H1 (cell line): ENCODE measurements around the gene FASN. TPM values are rescaled to one million over a fixed set of nuclear protein-coding genes. Genes with fewer than 3 reads are reported as not detected.
A peak's percentile ranks its signal among the peaks of the same experiment; 100 is the strongest.

Experiments
- CTCF ChIA-PET: fragments of 300-600 bp; sonication (Branson Sonifier 250); formaldehyde crosslinking; loops from one replicate; lab custom pipeline; 2021; ENCODE audit not compliant: partially characterized antibody; lab: Charles Lee
- POLR2A ChIA-PET: fragments of 300-600 bp; sonication (Branson Sonifier 250); formaldehyde crosslinking; loops from one replicate; lab custom pipeline; 2021; ENCODE audit warnings: inconsistent platforms; ENCODE audit not compliant: partially characterized antibody; lab: Charles Lee
- DNase-seq, 2 experiments: peaks; one replicate each; pipeline versions ENCODE4 v3.0.0 to v3.0.0-alpha.2; 2010 to 2022; ENCODE audit warnings: low spot score in 2 of 2, low read depth in 1 of 2, mixed read lengths in 1 of 2
- FAIRE-seq: peaks from 2 replicates; lab custom pipeline; 2011; peaks lifted over from hg19 to GRCh38; lab: Jason Lieb, UNC
- H2AFZ ChIP-seq: 2 replicates; pipeline ENCODE4 v1.8.1; 2012; ENCODE audit warnings: low read length, inconsistent platforms
- H2AK5ac ChIP-seq: 2 replicates; pipeline ENCODE4 v1.6.1; 2013; ENCODE audit warnings: low read depth, low read length
- H2BK120ac ChIP-seq: replicated peaks from 2 replicates; pipeline ENCODE3; 2013; ENCODE audit warnings: low read depth, low read length, inconsistent platforms
- H2BK12ac ChIP-seq: 2 replicates; pipeline ENCODE4 v1.6.1; 2013; ENCODE audit warnings: low read depth, low read length
- H2BK15ac ChIP-seq: 2 replicates; pipeline ENCODE4 v1.6.1; 2013; ENCODE audit warnings: low read length
- H2BK20ac ChIP-seq: 2 replicates; pipeline ENCODE4 v1.6.1; 2013; ENCODE audit warnings: low read length
- H2BK5ac ChIP-seq: 2 replicates; pipeline ENCODE4 v1.6.1; 2013; ENCODE audit warnings: low read depth, low read length
- H3K14ac ChIP-seq: 2 replicates; pipeline ENCODE4 v1.6.1; 2013; ENCODE audit warnings: inconsistent platforms; ENCODE audit not compliant: insufficient read length
- H3K18ac ChIP-seq: 2 replicates; pipeline ENCODE4 v1.6.1; 2013; ENCODE audit warnings: low read length; ENCODE audit errors: extremely low read depth
- H3K23ac ChIP-seq: 2 replicates; pipeline ENCODE4 v1.6.1; 2013; ENCODE audit warnings: inconsistent platforms; ENCODE audit not compliant: insufficient read length
- H3K23me2 ChIP-seq: 2 replicates; pipeline ENCODE4 v1.6.1; 2013; ENCODE audit warnings: low read depth, low read length
- H3K27ac ChIP-seq: 2 replicates; pipeline ENCODE4 v1.6.1; 2011; ENCODE audit warnings: low read depth, low read length, inconsistent platforms
- H3K27me3 ChIP-seq, 4 experiments: replicated peaks in 1 of 4; 1 replicate in 1 of 4; 2 replicates in 3 of 4; pipeline versions ENCODE4 v1.6.1 to v1.8.1; 2011 to 2013; ENCODE audit warnings: low read length in 3 of 4, mild to moderate bottlenecking in 3 of 4, inconsistent platforms in 2 of 4, mixed read lengths in 2 of 4, moderate library complexity in 1 of 4; ENCODE audit not compliant: control insufficient read depth in 3 of 4, insufficient read depth in 3 of 4; ENCODE audit errors: extremely low read depth in 1 of 4
- H3K36me3 ChIP-seq, 4 experiments: 2 replicates each; pipeline versions ENCODE4 v1.6.1 to v1.8.1; 2011 to 2013; ENCODE audit warnings: mild to moderate bottlenecking in 4 of 4, low read length in 3 of 4, moderate library complexity in 2 of 4, control low read depth in 1 of 4, inconsistent platforms in 1 of 4; ENCODE audit not compliant: insufficient read depth in 4 of 4, control insufficient read depth in 2 of 4
- H3K4ac ChIP-seq: replicated peaks from 2 replicates; pipeline ENCODE3; 2013; ENCODE audit warnings: low read length, low read depth, mixed read lengths, inconsistent platforms; ENCODE audit not compliant: insufficient read length
- H3K4me1 ChIP-seq, 4 experiments: replicated peaks in 1 of 4; 1 replicate in 1 of 4; 2 replicates in 3 of 4; pipeline versions ENCODE4 v1.6.1 to v1.8.1; 2011 to 2013; ENCODE audit warnings: low read length in 3 of 4, inconsistent platforms in 2 of 4, mixed read lengths in 1 of 4; ENCODE audit not compliant: insufficient read depth in 4 of 4, control insufficient read depth in 3 of 4
- H3K4me2 ChIP-seq, 2 experiments: 2 replicates each; pipeline versions ENCODE4 v1.6.1 to v1.8.1; 2011 to 2013; ENCODE audit warnings: low read depth in 2 of 2, low read length in 2 of 2, control low read depth in 1 of 2, inconsistent platforms in 1 of 2, mild to moderate bottlenecking in 1 of 2; ENCODE audit not compliant: insufficient read depth in 1 of 2
- H3K4me3 ChIP-seq, 4 experiments: fragments of 200-600, 300-600 bp in 1 of 4; sonication (generic), shearing (Covaris generic), sonication (Bioruptor Twin) in 1 of 4; 2 replicates each; pipeline versions ENCODE4 v1.5.1 to v1.8.1; 2011 to 2016; ENCODE audit warnings: low read length in 4 of 4, low read depth in 3 of 4, control low read depth in 2 of 4, inconsistent platforms in 2 of 4, mild to moderate bottlenecking in 2 of 4, mixed read lengths in 1 of 4, moderate library complexity in 1 of 4; ENCODE audit not compliant: insufficient read depth in 2 of 4; ENCODE audit errors: extremely low read depth in 1 of 4
- H3K56ac ChIP-seq: replicated peaks from 2 replicates; pipeline ENCODE3; 2013; ENCODE audit warnings: low read depth, mild to moderate bottlenecking, mixed read lengths, low read length, inconsistent platforms; ENCODE audit not compliant: insufficient read length
- H3K79me1 ChIP-seq: 2 replicates; pipeline ENCODE4 v1.6.1; 2013; ENCODE audit warnings: low read depth, low read length, control low read depth
- H3K79me2 ChIP-seq, 2 experiments: 2 replicates each; pipeline versions ENCODE4 v1.6.1 to v1.8.1; 2012 to 2013; ENCODE audit warnings: low read length in 2 of 2, mild to moderate bottlenecking in 2 of 2, inconsistent platforms in 1 of 2; ENCODE audit not compliant: insufficient read depth in 2 of 2, control insufficient read depth in 1 of 2
- H3K9ac ChIP-seq, 4 experiments: replicated peaks in 1 of 4; 1 replicate in 1 of 4; 2 replicates in 3 of 4; pipeline versions ENCODE4 v1.6.1 to v1.8.1; 2011 to 2013; ENCODE audit warnings: low read depth in 3 of 4, low read length in 3 of 4, control low read depth in 2 of 4, mild to moderate bottlenecking in 2 of 4, moderate library complexity in 2 of 4, inconsistent platforms in 1 of 4; ENCODE audit errors: extremely low read depth in 1 of 4
- H3K9me3 ChIP-seq, 2 experiments: 2 replicates each; pipeline versions ENCODE4 v1.6.1 to v1.8.1; 2012 to 2013; ENCODE audit warnings: mild to moderate bottlenecking in 2 of 2, moderate library complexity in 2 of 2, control low read depth in 1 of 2, inconsistent platforms in 1 of 2, low read depth in 1 of 2, low read length in 1 of 2, mixed read lengths in 1 of 2; ENCODE audit not compliant: insufficient read depth in 2 of 2
- H4K20me1 ChIP-seq, 2 experiments: replicated peaks in 1 of 2; 2 replicates each; pipeline versions ENCODE3 to v1.8.1; 2011 to 2013; ENCODE audit warnings: inconsistent platforms in 2 of 2, low read length in 2 of 2, mild to moderate bottlenecking in 1 of 2; ENCODE audit not compliant: insufficient read depth in 2 of 2, control insufficient read depth in 1 of 2
- H4K5ac ChIP-seq: 2 replicates; pipeline ENCODE4 v1.6.1; 2013; ENCODE audit warnings: low read length, low read depth, mixed read lengths, inconsistent platforms; ENCODE audit not compliant: insufficient read length
- H4K8ac ChIP-seq: 2 replicates; pipeline ENCODE4 v1.8.0; 2013; ENCODE audit warnings: mild to moderate bottlenecking, moderate library complexity, low read length, inconsistent platforms; ENCODE audit not compliant: insufficient read depth; ENCODE audit errors: extremely low read depth
- H4K91ac ChIP-seq: replicated peaks from 2 replicates; pipeline ENCODE3; 2013; ENCODE audit warnings: low read length, mixed read lengths, inconsistent platforms; ENCODE audit not compliant: insufficient read length
- CBX5 ChIP-seq: fragments of 300-800, 300-1000 bp; sonication (generic); IDR thresholded peaks from 2 replicates; pipeline ENCODE4 v1.7.1; 2016; ENCODE audit warnings: antibody characterized with exemption, low read length, low read depth
- EGR1 ChIP-seq: IDR thresholded peaks from 2 replicates; pipeline ENCODE4 v1.6.1; 2011; ENCODE audit warnings: low read depth, low read length, borderline replicate concordance
- EP300 ChIP-seq, 2 experiments: IDR thresholded peaks; 1 replicate in 1 of 2; 2 replicates in 1 of 2; pipeline ENCODE4 v1.6.1; 2011 to 2012; ENCODE audit warnings: low read depth in 2 of 2, low read length in 2 of 2, mild to moderate bottlenecking in 2 of 2, borderline replicate concordance in 1 of 2, inconsistent platforms in 1 of 2, moderate library complexity in 1 of 2
- SIRT6 ChIP-seq: IDR thresholded peaks from one replicate; pipeline ENCODE4 v1.7.1; 2012; ENCODE audit warnings: low read length, inconsistent platforms
- SP1 ChIP-seq: IDR thresholded peaks from 2 replicates; pipeline ENCODE4 v1.6.1; 2011; ENCODE audit warnings: low read depth, low read length
- SP2 ChIP-seq: IDR thresholded peaks from 2 replicates; pipeline ENCODE4 v1.6.1; 2012; ENCODE audit warnings: mild to moderate bottlenecking, low read length, inconsistent platforms
- SRF ChIP-seq: IDR thresholded peaks from 2 replicates; pipeline ENCODE4 v1.6.1; 2011; ENCODE audit warnings: mild to moderate bottlenecking, low read depth, low read length, moderate library complexity
- TAF1 ChIP-seq: IDR thresholded peaks from 2 replicates; pipeline ENCODE4 v1.6.1; 2011; ENCODE audit warnings: mild to moderate bottlenecking, low read depth, low read length
- TEAD4 ChIP-seq: IDR thresholded peaks from 2 replicates; pipeline ENCODE4 v1.6.1; 2012; ENCODE audit warnings: low read depth, low read length, inconsistent platforms, mixed read lengths
- WGBS, 2 experiments: shearing (Covaris generic) in 1 of 2; methylation state at CpG; one replicate each; pipeline versions ENCODE4 v1.1.6 to v1.1.7; 2013 to 2015; ENCODE audit warnings: low lambda C conversion rate in 2 of 2, mixed read lengths in 2 of 2, inconsistent platforms in 1 of 2, low coverage in 1 of 2, missing lambda C conversion rate in 1 of 2; ENCODE audit not compliant: insufficient replicate concordance in 2 of 2, insufficient coverage in 1 of 2, insufficient read length in 1 of 2; ENCODE audit errors: extremely low coverage in 1 of 2, missing lambda C conversion rate in 1 of 2; 5-methylcytosine and 5-hydroxymethylcytosine counted together
- polyA plus RNA-seq, 7 experiments: library from polyadenylated mRNA; depleted of rRNA in 3 of 7; stranded (reverse) in 5 of 7; unstranded in 2 of 7; fragments of >200 nt in 5 of 7; fragments of 200-250 nt in 2 of 7; gene quantifications; 1 replicate in 5 of 7; 2 replicates in 1 of 7; 4 replicates in 1 of 7; pipeline versions ENCODE4 v1.2.1 to v1.2.3, GENCODE V29; 2011 to 2013; ENCODE audit warnings: missing spikeins in 2 of 7, mixed read lengths in 2 of 7
- total RNA-seq: library from RNA; stranded (reverse); fragmentation: NEBNext Ultra II Directional; extraction: Animal tissue kit (Norgen Biotek cat#: 25700); gene quantifications from 2 replicates; pipeline ENCODE4 v1.2.1, GENCODE V29; 2021
- TF ChIP-seq, protein P1 (sequence below): IDR thresholded peaks from 2 replicates; pipeline ENCODE4 v1.6.1; 2011; ENCODE audit warnings: low read length, improper control_type of control experiment

The FASN gene
- total and polyA plus RNA-seq, 2 of the 8 experiments (the other 6 are each of a cell fraction or from before 2014, with no cell fraction given), result 143 to 561 TPM

DNA sequence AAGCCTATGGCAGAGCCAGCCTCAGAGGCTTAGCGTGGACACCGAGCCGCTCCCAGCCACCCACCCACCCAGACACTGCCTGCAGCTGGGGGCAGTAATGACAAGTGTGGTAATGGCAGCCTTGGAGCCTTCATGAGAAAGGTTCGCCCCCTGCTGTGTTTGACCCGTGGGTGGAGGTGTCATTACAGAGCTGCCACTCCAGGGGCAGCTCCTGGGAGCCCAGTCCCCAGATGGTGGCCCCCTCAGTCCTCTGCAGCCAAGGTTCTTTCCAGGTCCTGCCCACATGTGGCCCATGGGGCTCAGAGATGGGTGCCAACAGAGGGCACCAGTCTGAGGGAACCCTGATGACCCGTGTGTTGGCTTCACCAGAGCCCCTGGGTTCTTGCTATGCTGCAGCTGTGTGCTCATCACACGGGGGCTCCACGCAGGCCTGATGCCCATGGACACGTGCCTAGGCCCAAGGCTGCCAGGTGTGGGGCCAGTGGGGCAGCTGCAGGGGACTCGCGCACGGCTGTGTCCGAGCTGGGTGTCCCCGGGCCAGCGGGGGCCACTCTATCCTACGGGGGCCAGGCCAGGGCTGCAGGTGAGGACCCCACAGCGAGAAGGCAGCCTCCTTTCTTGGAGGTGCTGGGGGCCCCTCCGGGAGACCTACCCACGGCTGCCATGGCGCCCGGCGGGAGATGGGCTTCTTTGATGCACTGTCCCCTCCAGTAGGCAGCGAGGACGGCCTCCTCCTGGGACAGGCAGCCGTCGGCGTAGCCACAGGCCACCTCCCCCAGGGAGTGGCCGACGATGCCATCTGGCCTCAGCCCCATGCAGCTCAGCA, 8.1 kb downstream of the FASN start:
- Histone ChIP-seq H3K9me3 (no peaks in the 10 kb centered on the region), H3K4me1 (no peaks in the 10 kb centered on the region), H4K5ac (no peak overlapping the region), H3K4me2 (no peak overlapping the region), H3K79me2 (peaks cover 0 to 10% of the 10 kb centered on the region in 2 experiments; a peak in 1 of 4 replicates), H4K8ac (peak overlapping the region; percentile 25; the same call in 1 of the 2 replicates), H3K23me2 (no peaks in the 10 kb centered on the region), H3K56ac (no peak overlapping the region), H3K4me3 (no peak overlapping the region), H3K27me3 (no peaks in the 10 kb centered on the region), H2AK5ac (no peak overlapping the region), H3K27ac (no peak overlapping the region), H3K79me1 (peaks cover 10% of the 10 kb centered on the region), H3K18ac (no peak overlapping the region), H2AFZ (no peak overlapping the region), H2BK5ac (no peak overlapping the region; the same call in 1 of the 2 replicates), H3K36me3 (peaks cover 61 to 95% (median 86%) of the 10 kb centered on the region in 4 experiments), H2BK20ac (no peak overlapping the region), H3K23ac (no peak overlapping the region), H4K20me1 (peaks cover 15 to 77% of the 10 kb centered on the region in 2 experiments), H3K4ac (no peak overlapping the region), H3K9ac (no peak overlapping the region), H2BK120ac (no peak overlapping the region), H3K14ac (no peak overlapping the region), H2BK15ac (no peak overlapping the region), H4K91ac (no peak overlapping the region), H2BK12ac (no peak overlapping the region)
- ChIA-PET POLR2A (interaction anchor here (0.8 to 8.8 kb wide), 7 partner anchors 12 to 42 kb away, joined by 3 to 105 read pairs (median 4); partner anchors contain the start of gene DUS1L), CTCF (interaction anchor here (0.8 to 2.2 kb wide), 7 partner anchors 12 to 226 kb away, joined by 3 to 9 read pairs (median 4); partner anchors contain the start of gene DCXR)
- FAIRE-seq (no peak), DNase-seq (peak in 1 of 2 experiments; percentile 40)
- WGBS, 2 experiments, result 87% methylated on average over 19 of the region's 29 CpGs; no CpG with 5 or more reads in 1 of the 2 experiments
- no peak for TF ChIP-seq EGR1
- TF ChIP-seq SRF, result no peak
- TF ChIP-seq, protein P1, sequence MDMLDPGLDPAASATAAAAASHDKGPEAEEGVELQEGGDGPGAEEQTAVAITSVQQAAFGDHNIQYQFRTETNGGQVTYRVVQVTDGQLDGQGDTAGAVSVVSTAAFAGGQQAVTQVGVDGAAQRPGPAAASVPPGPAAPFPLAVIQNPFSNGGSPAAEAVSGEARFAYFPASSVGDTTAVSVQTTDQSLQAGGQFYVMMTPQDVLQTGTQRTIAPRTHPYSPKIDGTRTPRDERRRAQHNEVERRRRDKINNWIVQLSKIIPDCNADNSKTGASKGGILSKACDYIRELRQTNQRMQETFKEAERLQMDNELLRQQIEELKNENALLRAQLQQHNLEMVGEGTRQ, result no peak
- TF ChIP-seq EP300 (IDR thresholded peaks at IDR 0.05; ENCODE audit: borderline replicate concordance in 1 of 2, low read depth in 2 of 2, low read length in 2 of 2), result no peak
- TF ChIP-seq TAF1, result no peak
- no peak for TF ChIP-seq CBX5
- TF ChIP-seq SP2, result no peak
- no peak for TF ChIP-seq SP1
- no peak for TF ChIP-seq TEAD4
- no peak for TF ChIP-seq SIRT6
